Mesothelial cell of epicardium (in vitro differentiated cells): ENCODE data around the gene KIRREL1. TPM values are rescaled to one million over a fixed set of nuclear protein-coding genes. Genes with fewer than 3 reads are reported as not detected.

Source experiments
- DNase-seq, 2 experiments: peaks; one replicate each; pipeline ENCODE4 v3.0.0; 2021; ENCODE audit warnings: low spot score in 2 of 2; ENCODE audit not compliant: unreplicated experiment in 2 of 2
- H3K27ac Mint-ChIP-seq: 2 replicates; pipeline ENCODE4 v1.8.0; 2021; ENCODE audit warnings: mixed read lengths
- H3K27me3 Mint-ChIP-seq: 2 replicates; pipeline ENCODE4 v1.8.0; 2021; ENCODE audit warnings: low read depth, mixed read lengths
- H3K36me3 Mint-ChIP-seq: 2 replicates; pipeline ENCODE4 v1.8.0; 2021; ENCODE audit warnings: mixed read lengths
- H3K4me1 Mint-ChIP-seq: 2 replicates; pipeline ENCODE4 v1.8.0; 2021; ENCODE audit warnings: mixed read lengths
- H3K4me3 Mint-ChIP-seq: 2 replicates; pipeline ENCODE4 v1.8.0; 2021; ENCODE audit warnings: mild to moderate bottlenecking, moderate library complexity, mixed read lengths
- H3K9me3 Mint-ChIP-seq: 2 replicates; pipeline ENCODE4 v1.8.0; 2021; ENCODE audit warnings: mixed read lengths
- CTCF ChIP-seq: fragments of 200-600 bp; sonication (generic); IDR thresholded peaks from one replicate; pipeline ENCODE4 v1.5.0; 2021; ENCODE audit warnings: antibody characterized with exemption; ENCODE audit not compliant: unreplicated experiment
- total RNA-seq: library from RNA; stranded (reverse); gene quantifications from 3 replicates; pipeline ENCODE4 v1.2.1, GENCODE V29; 2021

Gene KIRREL1
- total RNA-seq, 1 donor from 2014 or later = 178 TPM

- no peak for TF ChIP-seq CTCF
- Mint-ChIP-seq H3K4me1 (peaks cover 66% of the 10 kb centered on the region), H3K27me3 (no peaks in the 10 kb centered on the region), H3K27ac (peak overlapping the region; percentile 84), H3K4me3 (no peak overlapping the region), H3K9me3 (no peaks in the 10 kb centered on the region), H3K36me3 (peaks cover 2% of the 10 kb centered on the region)
- DNase-seq = no peak
Observed at GRCh38 chr1:158025576-158026230, 32.3 kb downstream of the KIRREL1 start.

- Mint-ChIP-seq H3K27ac (peak overlapping the region; percentile 70), H3K4me3 (no peak overlapping the region), H3K27me3 (no peaks in the 10 kb centered on the region), H3K9me3 (no peaks in the 10 kb centered on the region), H3K4me1 (peaks cover 58% of the 10 kb centered on the region), H3K36me3 (peaks cover 2% of the 10 kb centered on the region)
- no peak for TF ChIP-seq CTCF
- no peak for DNase-seq
Observed at GRCh38 chr1:158026651-158027050, 33.2 kb downstream of the KIRREL1 start.

- no peak for DNase-seq
- H3K36me3 Mint-ChIP-seq = peaks cover 10% of the 10 kb centered on the region
- TF ChIP-seq CTCF = no peak
- H3K27me3 Mint-ChIP-seq = no peaks in the 10 kb centered on the region
- peak overlapping the region; percentile 70 for H3K27ac Mint-ChIP-seq
- no peaks in the 10 kb centered on the region for H3K9me3 Mint-ChIP-seq
- no peak overlapping the region for H3K4me3 Mint-ChIP-seq
- H3K4me1 Mint-ChIP-seq = peaks cover 54% of the 10 kb centered on the region
Observed at GRCh38 chr1:158027508-158027907, 34.1 kb downstream of the KIRREL1 start.

- H3K27me3 Mint-ChIP-seq = no peaks in the 10 kb centered on the region
- DNase-seq = no peak
- TF ChIP-seq CTCF = no peak
- peak overlapping the region; percentile 77 for H3K27ac Mint-ChIP-seq
- no peak overlapping the region for H3K4me3 Mint-ChIP-seq
- H3K9me3 Mint-ChIP-seq = no peaks in the 10 kb centered on the region
- peaks cover 11% of the 10 kb centered on the region for H3K36me3 Mint-ChIP-seq
- H3K4me1 Mint-ChIP-seq = peaks cover 45% of the 10 kb centered on the region
Observed at GRCh38 chr1:158028969-158029368, 35.5 kb downstream of the KIRREL1 start.

GRCh38 chr1:158035014-158035413 is 41.6 kb downstream of the KIRREL1 start:
- Mint-ChIP-seq H3K4me1 (peaks cover 26% of the 10 kb centered on the region), H3K9me3 (no peaks in the 10 kb centered on the region), H3K36me3 (peaks cover 15% of the 10 kb centered on the region), H3K27ac (peak overlapping the region; percentile 88), H3K4me3 (no peak overlapping the region), H3K27me3 (no peaks in the 10 kb centered on the region)
- DNase-seq = no peak
- no peak for TF ChIP-seq CTCF
